ENCODE measurements around the gene ZNF518B. TPM values are rescaled to one million over a fixed set of nuclear protein-coding genes. Genes with fewer than 3 reads are reported as not detected.

ZNF518B gene, protein sequence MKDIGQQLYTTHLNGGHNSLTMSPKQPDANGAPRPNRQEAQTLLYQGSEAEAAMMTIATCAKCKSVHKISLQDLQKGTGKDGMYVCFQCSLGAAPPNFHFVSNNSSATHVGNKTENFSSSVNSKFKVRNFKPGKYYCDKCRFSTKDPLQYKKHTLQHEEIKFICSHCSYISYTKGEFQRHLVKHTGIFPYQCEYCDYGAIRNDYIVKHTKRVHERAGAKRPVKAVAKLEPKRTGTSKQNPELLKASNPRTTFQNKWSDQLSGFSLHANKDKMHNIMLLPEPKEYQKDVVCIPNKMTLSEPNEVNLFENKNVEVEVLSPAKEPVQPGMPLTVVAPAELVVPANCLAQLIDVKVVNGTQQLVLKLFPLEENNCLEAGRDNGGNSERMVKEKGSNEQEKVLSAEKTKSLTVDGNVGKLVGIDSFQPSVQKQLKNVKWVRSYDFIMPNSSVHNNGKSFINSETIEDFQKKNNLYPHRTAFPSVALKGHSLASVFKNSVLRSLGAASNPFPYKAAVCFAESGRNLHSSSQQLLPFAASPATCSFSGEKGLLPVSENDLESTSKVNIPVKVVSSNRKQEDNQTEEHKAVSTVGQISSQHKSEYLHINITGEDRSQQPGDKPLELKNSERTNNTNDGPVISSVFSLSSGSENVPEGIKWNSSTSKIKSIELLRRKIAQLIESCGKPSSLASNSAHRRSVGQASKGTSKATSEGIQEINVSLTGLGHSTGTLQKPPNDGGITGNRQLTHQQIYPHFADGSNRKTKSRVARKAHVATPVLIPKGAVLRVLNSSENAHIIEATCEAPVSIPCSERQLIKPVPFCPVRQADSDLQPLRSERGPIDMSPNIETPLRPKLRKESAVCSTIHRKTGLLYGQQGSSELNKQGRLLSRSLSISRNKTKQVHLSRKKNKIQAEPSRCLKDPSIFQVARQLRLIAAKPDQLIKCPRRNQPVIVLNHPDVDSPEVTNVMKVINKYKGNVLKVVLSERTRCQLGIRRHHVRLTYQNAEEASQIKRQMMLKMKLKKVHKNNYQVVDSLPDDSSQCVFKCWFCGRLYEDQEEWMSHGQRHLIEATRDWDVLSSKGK
- 13.0 and 33.1 TPM in 2 replicates for total RNA-seq (2014; rRNA removed; shearing (Covaris generic))

DNA sequence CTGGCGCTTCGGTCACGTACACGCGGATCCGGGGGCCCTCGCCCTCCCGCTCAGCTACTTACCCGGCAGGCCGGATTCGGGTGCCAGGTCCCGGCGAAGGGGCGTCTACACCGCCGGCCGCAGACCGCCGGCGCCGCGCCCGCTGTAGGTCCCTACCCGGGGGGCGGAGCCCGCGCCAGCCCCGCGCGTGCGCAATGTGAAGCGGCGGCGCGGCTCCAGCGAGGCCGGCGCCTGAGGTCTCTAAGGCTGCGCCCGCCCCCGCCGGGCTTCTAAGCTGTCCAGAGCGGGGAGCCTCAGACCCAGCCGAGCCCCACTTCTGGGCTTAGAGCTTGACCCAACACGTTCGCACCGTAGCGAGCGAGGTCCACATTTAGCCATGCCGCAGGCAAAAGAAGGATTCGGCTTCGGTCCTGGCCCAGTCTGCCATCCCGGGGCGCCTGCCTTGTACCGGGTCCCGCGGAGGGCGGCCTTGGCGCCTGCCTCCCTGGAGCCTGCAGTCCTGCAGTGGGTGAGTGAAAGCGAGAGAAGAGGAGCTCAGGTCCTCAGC lies at the start of gene ZNF518B:
Gene ZNF518B (minus strand): TSS at position 172 of the 547 bp plus-strand sequence. CDS start 11,098 bp downstream, outside the sequence.
- in situ Hi-C loops (cut with HindIII; ENCODE audit: low sequenced_read_pairs), result no loop called here
- peak; percentile 65 for DNase-seq (ENCODE audit: low spot score)

- in situ Hi-C loops (cut with HindIII; ENCODE audit: low sequenced_read_pairs), result no loop called here
These were observed 48.9 kb upstream of the ZNF518B start for GRCh38 chr4:10506077-10506476.

DNA sequence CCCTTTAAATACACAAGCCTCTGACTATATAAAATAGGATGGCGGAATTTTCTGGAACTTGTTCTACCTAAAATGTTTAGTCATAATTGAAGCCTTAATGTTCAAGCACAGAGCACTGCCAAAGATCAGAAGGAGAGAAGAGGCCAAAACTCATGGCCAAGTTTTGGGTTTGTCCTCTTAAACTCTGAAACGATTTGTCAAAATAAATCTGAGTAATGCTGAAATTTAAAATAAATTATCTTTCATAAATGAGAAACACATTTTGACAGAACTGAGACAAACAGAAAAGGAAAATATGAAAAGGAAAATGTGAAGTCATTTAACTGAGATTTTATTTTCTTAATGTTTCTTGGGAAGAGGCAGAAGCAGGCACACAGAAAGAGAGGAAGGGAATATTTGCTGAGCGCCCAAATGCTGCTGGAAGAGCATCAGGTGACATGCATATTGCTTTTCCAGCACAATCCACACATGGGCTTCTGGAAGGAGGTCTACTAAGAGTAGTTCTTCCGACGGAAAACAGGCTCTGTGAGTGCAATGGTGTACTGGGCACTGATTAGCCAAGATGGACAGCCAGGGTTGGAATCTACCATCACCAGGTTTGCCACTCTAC lies 47.4 kb upstream of the ZNF518B start:
- DNase-seq (ENCODE audit: low spot score), result no peak
- in situ Hi-C loops (cut with HindIII; ENCODE audit: low sequenced_read_pairs), result no loop called here

More at GRCh38 chr4:10506077-10506476, 48.9 kb upstream of the ZNF518B start:
- no peak for DNase-seq (ENCODE audit: low spot score)

- no peak for DNase-seq (ENCODE audit: low spot score)
- in situ Hi-C loops (cut with HindIII; ENCODE audit: low sequenced_read_pairs), result no loop called here
These were observed 45.5 kb upstream of the ZNF518B start for GRCh38 chr4:10502717-10503116.

GRCh38 chr4:10500776-10501175 lies 43.5 kb upstream of the ZNF518B start:
- no peak for DNase-seq (ENCODE audit: low spot score)
- in situ Hi-C loops (cut with HindIII; ENCODE audit: low sequenced_read_pairs), result no loop called here

GRCh38 chr4:10496200-10496599 lies 39.0 kb upstream of the ZNF518B start:
- in situ Hi-C loops (cut with HindIII; ENCODE audit: low sequenced_read_pairs), result no loop called here
- DNase-seq (ENCODE audit: low spot score), result no peak

GRCh38 chr4:10495651-10496050 lies 38.4 kb upstream of the ZNF518B start:
- in situ Hi-C loops (cut with HindIII; ENCODE audit: low sequenced_read_pairs), result no loop called here
- no peak for DNase-seq (ENCODE audit: low spot score)

- DNase-seq (ENCODE audit: low spot score), result no peak
- in situ Hi-C loops (cut with HindIII; ENCODE audit: low sequenced_read_pairs), result no loop called here
These were observed 35.2 kb upstream of the ZNF518B start for GRCh38 chr4:10492464-10492863.

GRCh38 chr4:10491401-10491800 lies 34.2 kb upstream of the ZNF518B start:
- in situ Hi-C loops (cut with HindIII; ENCODE audit: low sequenced_read_pairs), result no loop called here
- DNase-seq (ENCODE audit: low spot score), result no peak

DNA sequence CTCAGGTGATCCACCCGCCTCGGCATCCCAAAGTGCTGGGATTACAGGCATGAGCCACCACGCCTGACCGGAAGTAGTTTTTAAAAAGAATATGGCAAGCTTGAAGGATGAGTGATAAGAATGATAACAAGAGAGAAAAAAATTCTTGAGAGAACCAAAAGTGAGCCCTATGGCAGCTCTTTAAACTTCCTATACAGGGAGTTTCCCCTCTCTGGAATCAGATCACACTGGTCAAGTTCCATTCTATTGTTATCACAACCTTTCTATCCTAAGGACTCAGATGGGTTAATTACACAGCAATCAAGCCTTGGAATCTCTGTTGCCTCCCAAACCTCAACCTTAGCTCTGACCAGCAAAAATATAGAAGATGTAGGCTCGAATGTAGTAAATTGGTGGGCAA lies 33.8 kb upstream of the ZNF518B start:
- no peak for DNase-seq (ENCODE audit: low spot score)
- in situ Hi-C loops (cut with HindIII; ENCODE audit: low sequenced_read_pairs), result no loop called here

DNA sequence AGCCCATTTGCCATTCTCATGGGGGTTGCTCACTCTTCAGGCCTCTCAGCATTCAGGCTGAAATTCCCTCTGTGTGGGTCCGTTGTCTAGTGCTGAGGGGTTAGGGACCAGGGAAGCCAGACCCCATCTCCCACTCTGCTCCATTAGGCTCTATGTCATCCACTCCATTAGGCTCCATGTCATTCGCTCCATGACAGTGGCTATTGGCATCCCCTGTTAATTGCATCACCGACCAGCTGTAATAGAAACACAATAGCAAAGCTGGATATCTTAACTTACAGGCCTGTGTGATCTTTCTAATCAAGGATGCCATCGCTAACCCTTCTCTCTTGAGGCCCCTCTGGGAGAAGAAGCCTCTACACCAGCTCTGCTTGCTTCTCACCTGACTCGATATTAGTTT lies 25.7 kb upstream of the ZNF518B start:
- in situ Hi-C loops (cut with HindIII; ENCODE audit: low sequenced_read_pairs), result no loop called here
- no peak for DNase-seq (ENCODE audit: low spot score)

- in situ Hi-C loops (cut with HindIII; ENCODE audit: low sequenced_read_pairs), result no loop called here
- no peak for DNase-seq (ENCODE audit: low spot score)
These were observed 23.4 kb upstream of the ZNF518B start for GRCh38 chr4:10480616-10481015.

GRCh38 chr4:10478621-10479020 lies 21.4 kb upstream of the ZNF518B start:
- DNase-seq (ENCODE audit: low spot score), result no peak
- in situ Hi-C loops (cut with HindIII; ENCODE audit: low sequenced_read_pairs), result no loop called here

DNA sequence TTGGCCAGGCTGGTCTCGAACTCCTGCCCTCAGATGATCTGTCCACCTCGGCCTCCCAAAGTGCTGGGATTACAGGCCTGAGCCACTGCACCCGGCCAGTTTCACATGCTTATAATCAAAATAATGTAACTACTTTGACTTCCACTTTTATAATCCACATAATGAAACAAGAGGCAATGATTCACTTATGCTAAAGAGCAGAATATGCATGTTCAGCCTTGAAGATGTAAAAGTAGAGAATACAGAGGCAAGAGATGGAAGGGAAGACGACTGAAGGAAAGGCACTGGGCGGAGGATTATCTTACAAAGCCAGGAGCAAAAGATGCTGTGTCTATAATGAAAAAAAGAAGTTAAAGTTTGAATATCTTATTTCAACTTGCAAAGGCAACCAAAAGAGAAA lies 13.3 kb upstream of the ZNF518B start:
- no peak for DNase-seq (ENCODE audit: low spot score)
- in situ Hi-C loops (cut with HindIII; ENCODE audit: low sequenced_read_pairs), result no loop called here

DNA sequence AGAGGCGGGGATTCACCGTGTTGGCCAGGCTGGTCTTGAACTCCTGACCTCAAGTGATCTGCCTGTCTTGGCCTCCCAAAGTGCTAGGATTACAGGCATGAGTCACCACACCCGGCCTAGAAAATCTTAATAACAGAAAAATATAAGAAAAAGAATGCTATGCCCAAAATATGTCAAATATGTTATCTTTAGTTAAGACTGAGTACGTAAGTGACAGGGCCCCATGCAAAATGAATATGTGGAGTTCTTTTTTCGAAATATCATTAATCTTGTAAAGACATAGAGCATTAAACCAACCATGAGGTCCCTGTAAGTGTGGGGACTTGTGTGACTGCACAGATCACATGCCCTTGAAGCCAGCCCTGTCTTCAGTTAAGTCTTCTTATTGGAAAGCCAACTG lies 8.9 kb upstream of the ZNF518B start:
- in situ Hi-C loops (cut with HindIII; ENCODE audit: low sequenced_read_pairs), result no loop called here
- no peak for DNase-seq (ENCODE audit: low spot score)

DNA sequence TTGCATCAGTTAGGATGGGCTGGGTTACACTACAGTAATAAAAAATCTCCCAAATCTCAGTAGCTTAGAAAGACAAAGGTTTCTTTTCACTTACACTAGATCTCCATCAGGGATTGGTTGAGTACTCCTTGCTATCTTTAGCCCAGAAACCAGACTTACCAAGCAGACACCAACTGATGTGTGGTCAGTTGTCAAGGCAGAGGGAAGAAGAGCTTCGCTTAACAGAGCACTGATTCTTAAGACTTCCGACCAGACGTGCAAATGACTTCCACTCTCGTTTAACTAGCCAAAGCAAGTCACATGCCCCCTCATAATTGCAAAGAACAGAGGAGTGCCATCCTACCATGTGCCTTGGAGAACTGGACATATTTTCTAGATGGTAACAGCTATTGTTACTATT lies 5.7 kb upstream of the ZNF518B start:
- in situ Hi-C loops (cut with HindIII; ENCODE audit: low sequenced_read_pairs), result no loop called here
- no peak for DNase-seq (ENCODE audit: low spot score)

DNA sequence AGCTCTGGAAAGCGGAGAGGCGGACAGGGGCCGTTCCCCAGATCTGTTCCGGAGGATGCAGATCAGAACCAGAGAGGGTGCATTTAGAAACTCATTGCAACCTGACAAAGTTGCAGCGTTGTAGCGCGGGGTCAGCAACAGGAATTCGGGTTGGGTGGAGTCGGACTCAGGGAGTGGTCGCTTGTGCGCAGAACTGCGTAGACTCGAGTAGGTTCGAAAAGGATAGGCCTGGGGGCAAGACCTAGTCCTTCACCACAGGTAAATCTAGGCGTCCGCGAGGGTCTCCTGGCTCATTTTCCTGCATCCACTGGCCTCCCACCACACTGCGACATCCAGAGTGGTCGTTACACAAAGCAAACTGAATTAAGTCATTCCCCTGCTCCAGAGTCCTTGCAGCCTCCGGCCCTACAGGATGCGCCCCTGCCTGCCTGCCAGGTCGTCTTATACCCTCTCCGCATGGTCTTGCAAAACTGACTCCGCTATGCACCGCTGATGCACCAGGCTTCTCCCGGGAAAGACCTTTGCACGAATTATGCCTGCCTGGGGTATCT lies 4.7 kb upstream of the ZNF518B start:
- DNase-seq (ENCODE audit: low spot score), result no peak
- in situ Hi-C loops (cut with HindIII; ENCODE audit: low sequenced_read_pairs), result no loop called here

DNA sequence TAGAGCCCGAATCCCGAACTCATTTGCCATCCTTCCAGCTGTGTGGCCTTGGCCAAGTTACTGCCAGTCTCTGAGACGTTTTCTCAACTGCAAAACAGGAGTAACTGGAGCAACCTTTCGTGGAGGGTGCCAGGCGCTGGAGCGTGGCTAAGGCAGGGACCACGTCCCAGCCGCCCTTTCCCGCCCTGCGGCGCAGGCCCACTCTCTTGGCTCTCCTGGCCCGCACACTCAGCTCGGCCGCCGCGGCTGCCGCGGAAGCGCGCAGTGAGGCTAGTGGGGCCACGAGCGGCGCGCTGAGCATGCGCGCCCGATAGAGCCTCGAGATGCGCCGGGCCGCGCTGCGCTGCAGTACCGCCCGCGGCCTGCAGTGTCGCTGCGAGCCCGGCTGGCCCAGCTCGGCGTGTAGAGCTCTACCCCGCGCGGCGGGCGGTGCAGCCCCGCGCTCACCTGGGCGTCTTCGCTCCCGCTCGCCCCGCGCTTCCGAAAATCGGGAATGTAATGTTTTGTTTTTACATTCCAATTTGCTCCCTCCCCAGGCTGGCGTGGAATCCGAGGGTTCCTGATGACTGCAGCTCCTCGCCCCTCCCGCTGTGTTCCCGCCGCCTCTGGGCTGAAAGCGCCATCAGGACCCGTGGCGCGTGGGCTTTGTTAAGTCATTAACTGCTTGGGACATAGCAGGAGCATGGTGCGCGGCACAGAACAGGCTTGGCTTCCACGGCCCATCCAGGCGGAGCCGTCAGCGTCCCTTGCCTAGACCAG lies 4.0 kb upstream of the ZNF518B start:
- in situ Hi-C loops (cut with HindIII; ENCODE audit: low sequenced_read_pairs), result no loop called here
- peak; percentile 58 for DNase-seq (ENCODE audit: low spot score)

Measured in G401 (cell line).